Uterine smooth muscle cell (primary cell): ENCODE measurements around the gene SYNDIG1L. TPM values are rescaled to one million over a fixed set of nuclear protein-coding genes. Genes with fewer than 3 reads are reported as not detected.

Source experiments
- total RNA-seq: library from RNA; depleted of rRNA; stranded (reverse); fragments of >200 nt; gene quantifications from 2 replicates; pipeline ENCODE4 v1.2.3, GENCODE V29; 2014

The SYNDIG1L gene
- total RNA-seq, result not detected in 2 replicates

DNA sequence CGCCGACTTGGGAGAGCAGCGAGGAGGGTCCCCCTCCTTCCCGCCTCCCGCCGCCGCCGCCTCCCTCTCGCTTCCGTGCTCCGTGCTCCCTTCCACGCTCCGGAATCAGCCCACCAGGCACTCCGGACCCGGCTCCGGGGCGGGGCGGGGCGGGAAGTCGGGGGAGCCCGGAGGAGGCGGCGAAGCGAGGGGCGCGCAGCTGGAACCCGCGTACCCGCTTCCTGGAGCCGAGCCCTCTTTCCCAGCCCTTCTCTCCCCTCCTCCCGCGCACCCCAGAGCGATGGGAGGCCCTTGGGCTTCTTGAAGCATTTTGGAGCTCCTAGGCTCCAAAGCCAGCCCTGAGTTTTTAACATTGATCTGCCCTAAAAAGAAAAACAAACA, at the start of gene SYNDIG1L:
Gene SYNDIG1L, minus strand, starts transcription at position 9 of the 381 bp plus-strand sequence. CDS start 16,466 bp downstream, outside the sequence.

Other genes with a start within 250 kb of the SYNDIG1L start
- not detected in 2 replicates for gene VSX2, start 186.8 kb downstream of the SYNDIG1L start, total RNA-seq
- gene ABCD4, start 123.3 kb downstream of the SYNDIG1L start, total RNA-seq, result 22.4 and 33.1 TPM in 2 replicates
- not detected in 2 replicates for gene VRTN, start 77.7 kb downstream of the SYNDIG1L start, total RNA-seq
- 283 and 312 TPM in 2 replicates for gene NPC2, start 67.1 kb upstream of the SYNDIG1L start, total RNA-seq
- 14.5 and 16.5 TPM in 2 replicates for gene ISCA2, start 67.6 kb upstream of the SYNDIG1L start, total RNA-seq
- 134 and 315 TPM in 2 replicates for gene LTBP2, start 186.0 kb upstream of the SYNDIG1L start, total RNA-seq